ENCODE data around the gene BBS12. TPM values are rescaled to one million over a fixed set of nuclear protein-coding genes. Genes with fewer than 3 reads are reported as not detected.

Gene BBS12
- total and polyA plus RNA-seq, 9 of the 15 experiments (the other 6 are each of a cell fraction or from before 2014, with no cell fraction given): 2.7 to 6.5 (median 3.3) TPM

DNA sequence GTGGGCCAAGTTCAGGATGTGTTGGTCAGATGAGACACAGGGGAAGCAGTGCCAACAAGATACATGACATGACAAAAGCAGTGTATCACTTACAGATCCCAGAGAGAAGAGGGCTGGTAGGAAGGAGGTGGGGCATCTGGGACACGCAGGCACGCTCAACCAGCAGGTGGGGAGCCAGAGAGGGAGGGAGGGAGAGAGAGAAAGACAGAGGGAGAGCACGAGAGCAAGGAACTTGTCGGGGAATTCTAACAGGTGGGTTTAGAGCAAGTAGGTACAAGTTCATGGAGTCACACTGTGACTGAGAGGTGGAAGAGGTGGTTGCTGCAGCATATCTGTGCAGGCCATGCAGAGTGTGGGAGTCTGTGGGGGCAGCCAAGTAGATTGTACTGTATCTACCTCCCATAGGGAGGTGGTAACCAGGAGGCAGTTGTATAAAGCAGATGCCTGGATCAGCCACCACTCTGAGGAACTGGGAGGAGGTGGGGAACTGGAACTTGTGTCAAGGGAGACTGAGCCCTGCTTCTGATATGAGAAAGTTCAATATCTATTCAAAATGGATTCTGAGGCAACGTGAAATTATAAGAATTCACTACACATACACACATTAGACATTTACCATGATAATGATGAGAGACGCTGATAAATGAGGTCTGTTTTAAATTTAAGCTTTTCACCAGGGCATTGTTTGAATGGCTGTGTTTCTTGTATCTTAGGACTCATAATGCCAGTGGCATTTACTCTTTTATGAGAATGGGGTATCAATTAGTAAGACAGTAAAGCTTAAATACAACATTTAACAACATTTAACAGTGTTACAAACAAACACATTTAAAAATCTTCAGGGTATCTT lies 43.7 kb downstream of the BBS12 start (continued):
- no peak for TF ChIP-seq MTF1 (CRISPR knock-in tag; IDR thresholded peaks at IDR 0.05; ENCODE audit: borderline replicate concordance)
- no peak for TF ChIP-seq STAT6 (CRISPR knock-in tag; IDR thresholded peaks at IDR 0.05)
- TF ChIP-seq CHD4 (IDR thresholded peaks at IDR 0.05; ENCODE audit: insufficient read depth, insufficient replicate concordance, low read depth, low read length, poor library complexity, severe bottlenecking): no peak
- no peak for TF ChIP-seq HDAC8 (tag; IDR thresholded peaks at IDR 0.05)
- no peak for TF ChIP-seq POLR2G (IDR thresholded peaks at IDR 0.05; ENCODE audit: low read depth, low read length)
- TF ChIP-seq BCL6 (CRISPR knock-in tag; IDR thresholded peaks at IDR 0.05): no peak
- TF ChIP-seq ATF7 (IDR thresholded peaks at IDR 0.05): 0 out of 2 replicates have a peak, but pooled peaks have one; percentile 15
- no peak for TF ChIP-seq ZNF165 (CRISPR knock-in tag; IDR thresholded peaks at IDR 0.05; ENCODE audit: borderline replicate concordance)
- no peak for TF ChIP-seq ZNF3 (CRISPR knock-in tag; IDR thresholded peaks at IDR 0.05)
- TF ChIP-seq SNRNP70 (optimal IDR thresholded peaks at IDR 0.05; ENCODE audit: low read depth, low read length): no peak
- no peak for TF ChIP-seq ZNF696 (CRISPR knock-in tag; conservative IDR thresholded peaks at IDR 0.05)
- no peak for TF ChIP-seq NR2C1 (IDR thresholded peaks at IDR 0.05)
- no peak for TF ChIP-seq NR2C1 (tag; IDR thresholded peaks at IDR 0.05)
- no peak for TF ChIP-seq ZFX (CRISPR knock-in tag; IDR thresholded peaks at IDR 0.05)
- no peak for TF ChIP-seq ZFP1 (CRISPR knock-in tag; IDR thresholded peaks at IDR 0.05)
- no peak for TF ChIP-seq SREBF2 (CRISPR knock-in tag; IDR thresholded peaks at IDR 0.05)
- TF ChIP-seq ZC3H11A (IDR thresholded peaks at IDR 0.05; ENCODE audit: low read depth, low read length): no peak
- no peak for TF ChIP-seq KLF10 (CRISPR knock-in tag; IDR thresholded peaks at IDR 0.05)
- no peak for TF ChIP-seq NCOA4 (IDR thresholded peaks at IDR 0.05; ENCODE audit: partially characterized antibody)
- TF ChIP-seq, protein P1, sequence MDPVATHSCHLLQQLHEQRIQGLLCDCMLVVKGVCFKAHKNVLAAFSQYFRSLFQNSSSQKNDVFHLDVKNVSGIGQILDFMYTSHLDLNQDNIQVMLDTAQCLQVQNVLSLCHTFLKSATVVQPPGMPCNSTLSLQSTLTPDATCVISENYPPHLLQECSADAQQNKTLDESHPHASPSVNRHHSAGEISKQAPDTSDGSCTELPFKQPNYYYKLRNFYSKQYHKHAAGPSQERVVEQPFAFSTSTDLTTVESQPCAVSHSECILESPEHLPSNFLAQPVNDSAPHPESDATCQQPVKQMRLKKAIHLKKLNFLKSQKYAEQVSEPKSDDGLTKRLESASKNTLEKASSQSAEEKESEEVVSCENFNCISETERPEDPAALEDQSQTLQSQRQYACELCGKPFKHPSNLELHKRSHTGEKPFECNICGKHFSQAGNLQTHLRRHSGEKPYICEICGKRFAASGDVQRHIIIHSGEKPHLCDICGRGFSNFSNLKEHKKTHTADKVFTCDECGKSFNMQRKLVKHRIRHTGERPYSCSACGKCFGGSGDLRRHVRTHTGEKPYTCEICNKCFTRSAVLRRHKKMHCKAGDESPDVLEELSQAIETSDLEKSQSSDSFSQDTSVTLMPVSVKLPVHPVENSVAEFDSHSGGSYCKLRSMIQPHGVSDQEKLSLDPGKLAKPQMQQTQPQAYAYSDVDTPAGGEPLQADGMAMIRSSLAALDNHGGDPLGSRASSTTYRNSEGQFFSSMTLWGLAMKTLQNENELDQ (CRISPR knock-in tag; IDR thresholded peaks at IDR 0.05; ENCODE audit: borderline replicate concordance): no peak
- TF ChIP-seq THRAP3 (IDR thresholded peaks at IDR 0.05; ENCODE audit: borderline replicate concordance): no peak
- no peak for TF ChIP-seq MCM2 (IDR thresholded peaks at IDR 0.05; ENCODE audit: low read depth)
- TF ChIP-seq, protein P2, sequence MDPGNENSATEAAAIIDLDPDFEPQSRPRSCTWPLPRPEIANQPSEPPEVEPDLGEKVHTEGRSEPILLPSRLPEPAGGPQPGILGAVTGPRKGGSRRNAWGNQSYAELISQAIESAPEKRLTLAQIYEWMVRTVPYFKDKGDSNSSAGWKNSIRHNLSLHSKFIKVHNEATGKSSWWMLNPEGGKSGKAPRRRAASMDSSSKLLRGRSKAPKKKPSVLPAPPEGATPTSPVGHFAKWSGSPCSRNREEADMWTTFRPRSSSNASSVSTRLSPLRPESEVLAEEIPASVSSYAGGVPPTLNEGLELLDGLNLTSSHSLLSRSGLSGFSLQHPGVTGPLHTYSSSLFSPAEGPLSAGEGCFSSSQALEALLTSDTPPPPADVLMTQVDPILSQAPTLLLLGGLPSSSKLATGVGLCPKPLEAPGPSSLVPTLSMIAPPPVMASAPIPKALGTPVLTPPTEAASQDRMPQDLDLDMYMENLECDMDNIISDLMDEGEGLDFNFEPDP (CRISPR knock-in tag; IDR thresholded peaks at IDR 0.05): no peak

All from K562 (cell line).